ENCODE results near the gene TTC3.

- TF ChIP-seq CTCF (IDR thresholded peaks at IDR 0.05) (no peak), POLR2AphosphoS5 (IDR thresholded peaks at IDR 0.05) (no peak)
These were observed 120.0 kb downstream of the TTC3 start for GRCh38 chr21:37193006-37193405.
